H9 (cell line): ENCODE measurements around the gene PCDHB11. TPM values are rescaled to one million over a fixed set of nuclear protein-coding genes. Genes with fewer than 3 reads are reported as not detected.
"Not testable (repeated sequence)": the region's sequence is repeated elsewhere in the genome, so short reads cannot be mapped to it uniquely, and the experiment has no call there.

Experiments
- DNase-seq: peaks from one replicate; pipeline ENCODE4 v3.0.0-alpha.2; 2017
- H2AFZ ChIP-seq: one replicate; pipeline ENCODE4 v1.6.1; 2013; ENCODE audit warnings: mild to moderate bottlenecking, low read length, control low read depth, moderate library complexity
- H2AK5ac ChIP-seq: 2 replicates; pipeline ENCODE4 v1.6.1; 2013; ENCODE audit warnings: low read length, control low read depth, mixed read lengths; ENCODE audit not compliant: insufficient read length
- H2BK120ac ChIP-seq: one replicate; pipeline ENCODE4 v1.6.1; 2013; ENCODE audit warnings: low read depth, mild to moderate bottlenecking, low read length, control low read depth, inconsistent platforms; ENCODE audit not compliant: poor library complexity, severe bottlenecking
- H2BK12ac ChIP-seq: 2 replicates; pipeline ENCODE4 v1.6.1; 2013; ENCODE audit warnings: low read length, control low read depth, mixed read lengths, low read depth; ENCODE audit not compliant: insufficient read length
- H2BK15ac ChIP-seq: 2 replicates; pipeline ENCODE4 v1.6.1; 2013; ENCODE audit warnings: low read depth, low read length, control low read depth
- H2BK20ac ChIP-seq: one replicate; pipeline ENCODE4 v1.6.1; 2013; ENCODE audit warnings: low read depth, mild to moderate bottlenecking, low read length, control low read depth, inconsistent platforms; ENCODE audit not compliant: poor library complexity, severe bottlenecking
- H2BK5ac ChIP-seq: 2 replicates; pipeline ENCODE4 v1.6.1; 2013; ENCODE audit warnings: low read length, control low read depth, mixed read lengths; ENCODE audit not compliant: insufficient read length
- H3K14ac ChIP-seq: 2 replicates; pipeline ENCODE4 v1.6.1; 2013; ENCODE audit warnings: low read length, control low read depth; ENCODE audit not compliant: insufficient read depth
- H3K18ac ChIP-seq: 2 replicates; pipeline ENCODE4 v1.6.1; 2013; ENCODE audit warnings: low read depth, mild to moderate bottlenecking, mixed read lengths, low read length, control low read depth; ENCODE audit not compliant: insufficient read length
- H3K23ac ChIP-seq: 2 replicates; pipeline ENCODE4 v1.6.1; 2013; ENCODE audit warnings: low read length, control low read depth, mixed read lengths, low read depth; ENCODE audit not compliant: insufficient read length
- H3K23me2 ChIP-seq: 2 replicates; pipeline ENCODE4 v1.6.1; 2013; ENCODE audit warnings: low read depth, mild to moderate bottlenecking, mixed read lengths, low read length, control low read depth; ENCODE audit not compliant: insufficient read length, poor library complexity, severe bottlenecking
- H3K27ac ChIP-seq: 2 replicates; pipeline ENCODE4 v1.5.1; 2013; ENCODE audit warnings: low read length, control low read depth, mixed read lengths, low read depth; ENCODE audit not compliant: insufficient read length
- H3K27me3 ChIP-seq: 2 replicates; pipeline ENCODE4 v1.6.1; 2013; ENCODE audit warnings: low read length, control low read depth, inconsistent platforms; ENCODE audit not compliant: insufficient read depth
- H3K4ac ChIP-seq: 2 replicates; pipeline ENCODE4 v1.6.1; 2013; ENCODE audit warnings: low read depth, mild to moderate bottlenecking, control low read depth, inconsistent platforms, low read length, moderate library complexity
- H3K4me1 ChIP-seq: 2 replicates; pipeline ENCODE4 v1.6.1; 2013; ENCODE audit warnings: low read length, control low read depth, inconsistent platforms; ENCODE audit not compliant: insufficient read depth
- H3K4me2 ChIP-seq: 2 replicates; pipeline ENCODE4 v1.6.1; 2013; ENCODE audit warnings: low read length, control low read depth, mixed read lengths; ENCODE audit not compliant: insufficient read length, insufficient read depth
- H3K56ac ChIP-seq: 2 replicates; pipeline ENCODE4 v1.6.1; 2013; ENCODE audit warnings: low read depth, mild to moderate bottlenecking, mixed read lengths, low read length, control low read depth; ENCODE audit not compliant: insufficient read length
- H3K79me1 ChIP-seq: 2 replicates; pipeline ENCODE4 v1.6.1; 2013; ENCODE audit warnings: low read depth, mild to moderate bottlenecking, moderate library complexity, low read length, control low read depth, inconsistent platforms; ENCODE audit not compliant: insufficient read depth, poor library complexity, severe bottlenecking
- H3K79me2 ChIP-seq: 2 replicates; pipeline ENCODE4 v1.6.1; 2013; ENCODE audit warnings: low read length, control low read depth, inconsistent platforms; ENCODE audit not compliant: insufficient read depth
- H3K9ac ChIP-seq: 2 replicates; pipeline ENCODE4 v1.6.1; 2013; ENCODE audit warnings: low read length, control low read depth, mixed read lengths; ENCODE audit not compliant: insufficient read length; ENCODE audit errors: extremely low read depth
- H3K9me3 ChIP-seq: one replicate; pipeline ENCODE4 v1.6.1; 2013; ENCODE audit warnings: low read depth, low read length, inconsistent platforms; ENCODE audit not compliant: control insufficient read depth
- H3T11ph ChIP-seq: one replicate; pipeline ENCODE4 v1.6.1; 2013; ENCODE audit warnings: mild to moderate bottlenecking, low read length, control low read depth, inconsistent platforms
- H4K20me1 ChIP-seq: one replicate; pipeline ENCODE4 v1.6.1; 2013; ENCODE audit not compliant: control insufficient read depth, insufficient read length, insufficient read depth
- H4K5ac ChIP-seq: 2 replicates; pipeline ENCODE4 v1.6.1; 2013; ENCODE audit warnings: low read depth, mild to moderate bottlenecking, mixed read lengths, low read length, control low read depth; ENCODE audit not compliant: insufficient read length
- H4K8ac ChIP-seq: replicated peaks from 2 replicates; pipeline ENCODE4 v1.6.1; 2013; ENCODE audit warnings: low read length, control low read depth, mixed read lengths, low read depth; ENCODE audit not compliant: insufficient read length
- H4K91ac ChIP-seq: 2 replicates; pipeline ENCODE4 v1.6.1; 2013; ENCODE audit warnings: low read depth, mild to moderate bottlenecking, moderate library complexity, mixed read lengths, low read length, control low read depth; ENCODE audit not compliant: insufficient read length
- H3K27ac Mint-ChIP-seq, 3 experiments: 2 replicates in 2 of 3; 3 replicates in 1 of 3; pipeline ENCODE4 v1.8.0; 2020 to 2021; ENCODE audit warnings: mixed read lengths in 3 of 3, mild to moderate bottlenecking in 1 of 3, moderate library complexity in 1 of 3
- H3K27me3 Mint-ChIP-seq: 2 replicates; pipeline ENCODE4 v1.8.0; 2021; ENCODE audit warnings: low read depth, mild to moderate bottlenecking, moderate library complexity, mixed read lengths
- H3K36me3 Mint-ChIP-seq, 3 experiments: 2 replicates in 2 of 3; 3 replicates in 1 of 3; pipeline ENCODE4 v1.8.0; 2020 to 2021; ENCODE audit warnings: low read depth in 3 of 3, mixed read lengths in 3 of 3; ENCODE audit not compliant: insufficient read depth in 1 of 3
- H3K4me1 Mint-ChIP-seq, 2 experiments: 2 replicates each; pipeline ENCODE4 v1.8.0; 2020; ENCODE audit warnings: mixed read lengths in 2 of 2
- H3K4me3 Mint-ChIP-seq, 2 experiments: 2 replicates in 1 of 2; 3 replicates in 1 of 2; pipeline ENCODE4 v1.8.0; 2020 to 2021; ENCODE audit warnings: mild to moderate bottlenecking in 2 of 2, mixed read lengths in 2 of 2, moderate library complexity in 1 of 2
- H3K9me3 Mint-ChIP-seq, 2 experiments: 2 replicates in 1 of 2; 3 replicates in 1 of 2; pipeline ENCODE4 v1.8.0; 2020; ENCODE audit warnings: mild to moderate bottlenecking in 2 of 2, mixed read lengths in 2 of 2, moderate library complexity in 1 of 2
- WGBS: extraction: QIAGEN DNeasy Blood & Tissue Kit; methylation state at CpG from one replicate; pipeline ENCODE4 v1.1.7; 2013; ENCODE audit warnings: missing lambda C conversion rate, low lambda C conversion rate, mixed read lengths; ENCODE audit not compliant: insufficient read length; ENCODE audit errors: extremely low coverage; 5-methylcytosine and 5-hydroxymethylcytosine counted together
- total RNA-seq: library from RNA; stranded (reverse); gene quantifications from 2 replicates; pipeline ENCODE4 v1.2.1, GENCODE V29; 2021

The PCDHB11 gene
- total RNA-seq, 1 experiment from 2014 or later: 2.0 TPM

DNA sequence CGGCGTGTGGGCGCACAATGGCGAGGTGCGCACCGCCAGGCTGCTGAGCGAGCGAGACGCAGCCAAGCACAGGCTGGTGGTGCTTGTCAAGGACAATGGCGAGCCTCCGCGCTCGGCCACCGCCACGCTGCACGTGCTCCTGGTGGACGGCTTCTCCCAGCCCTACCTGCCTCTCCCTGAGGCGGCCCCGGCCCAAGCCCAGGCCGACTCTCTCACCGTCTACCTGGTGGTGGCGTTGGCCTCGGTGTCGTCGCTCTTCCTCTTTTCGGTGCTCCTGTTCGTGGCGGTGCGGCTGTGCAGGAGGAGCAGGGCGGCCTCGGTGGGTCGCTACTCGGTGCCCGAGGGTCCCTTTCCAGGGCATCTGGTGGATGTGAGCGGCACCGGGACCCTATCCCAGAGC lies 47.3 kb upstream of the PCDHB11 start:
- H3K9me3 ChIP-seq, H4K20me1 ChIP-seq, H3K4me1 Mint-ChIP-seq, H3K23ac ChIP-seq, H3K4me3 Mint-ChIP-seq, DNase-seq, H3K9ac ChIP-seq, H3K14ac ChIP-seq, H3K56ac ChIP-seq, H3K27ac ChIP-seq, H3K79me1 ChIP-seq, H2AK5ac ChIP-seq, H3K4me1 ChIP-seq, H2BK12ac ChIP-seq, H2BK20ac ChIP-seq, H3K79me2 ChIP-seq, H4K91ac ChIP-seq, H2BK15ac ChIP-seq, H3K27me3 Mint-ChIP-seq, H2AFZ ChIP-seq, H2BK120ac ChIP-seq, H3T11ph ChIP-seq, H3K27ac Mint-ChIP-seq, H3K18ac ChIP-seq, H3K27me3 ChIP-seq, H4K8ac ChIP-seq, H3K23me2 ChIP-seq, H3K4ac ChIP-seq, H2BK5ac ChIP-seq, H3K4me2 ChIP-seq, H4K5ac ChIP-seq: not testable (repeated sequence)
- peaks cover 1 to 27% (median 5%) of the 10 kb centered on the region in 3 experiments; a peak in 5 of 7 replicates for H3K36me3 Mint-ChIP-seq
- no CpG with 5 or more reads among the region's 36 CpGs for WGBS
- H3K9me3 Mint-ChIP-seq: peaks cover 37 to 40% of the 10 kb centered on the region in 2 experiments
